ENCODE measurements around the gene OVOL2. TPM values are rescaled to one million over a fixed set of nuclear protein-coding genes. Genes with fewer than 3 reads are reported as not detected.
"Not testable (repeated sequence)": the region's sequence is repeated elsewhere in the genome, so short reads cannot be mapped to it uniquely, and the experiment has no call there.

Gene OVOL2
- polyA plus RNA-seq, 1 of the 3 experiments (the other 2 are of a cell fraction): not detected

GRCh38 chr20:18090044-18090443, 32.3 kb upstream of the OVOL2 start:
- no peaks in the 10 kb centered on the region for H3K36me3 ChIP-seq (replicated peaks in 1 of 2; ENCODE audit: control insufficient read depth in 1 of 2, insufficient read depth in 2 of 2, low read length in 1 of 2)
- no peak overlapping the region for H3K4me2 ChIP-seq
- H3K9me3 ChIP-seq: no peaks in the 10 kb centered on the region
- peaks cover 33% of the 10 kb centered on the region; the same call in 1 of the 2 replicates for H3K27me3 ChIP-seq (ENCODE audit: insufficient read depth)
- no peaks in the 10 kb centered on the region for H3K79me2 ChIP-seq (ENCODE audit: insufficient read depth)
- ChIA-PET CTCF (interaction anchor here (1.1 kb wide), 1 partner anchor 75 kb away, joined by 3 read pairs; no protein-coding TSS in a partner anchor), POLR2A (no interaction called here)
- TF ChIP-seq MAX (IDR thresholded peaks at IDR 0.05; ENCODE audit: low read depth) (no peak), FOXM1 (IDR thresholded peaks at IDR 0.05; ENCODE audit: low read depth) (no peak), TCF12 (IDR thresholded peaks at IDR 0.05) (no peak), USF2 (IDR thresholded peaks at IDR 0.05; ENCODE audit: borderline replicate concordance, low read depth, low read length) (no peak), GATA2 (CRISPR knock-in tag; IDR thresholded peaks at IDR 0.05) (no peak), RAD21 (IDR thresholded peaks at IDR 0.05; ENCODE audit: low read length) (no peak), EP300 (IDR thresholded peaks at IDR 0.05; ENCODE audit: borderline replicate concordance in 1 of 2, low read depth in 1 of 2, low read length in 1 of 2) (no peak), FOXJ3 (CRISPR knock-in tag; IDR thresholded peaks at IDR 0.05) (no peak), JUND (IDR thresholded peaks at IDR 0.05) (no peak), MEF2A (IDR thresholded peaks at IDR 0.05; ENCODE audit: borderline replicate concordance, low read depth) (no peak), CHD2 (IDR thresholded peaks at IDR 0.05; ENCODE audit: low read length, partially characterized antibody) (no peak), YY1 (IDR thresholded peaks at IDR 0.05; ENCODE audit: low read depth) (no peak), EZH2phosphoT487 (IDR thresholded peaks at IDR 0.05; ENCODE audit: borderline replicate concordance, low read depth) (no peak), RCOR1 (IDR thresholded peaks at IDR 0.05; ENCODE audit: low read length) (no peak), CTCF (IDR thresholded peaks at IDR 0.05) (no peak)
- no peaks in the 10 kb centered on the region for H4K20me1 ChIP-seq (ENCODE audit: insufficient read depth)
- DNase-seq: no peak
- H3K9me2 ChIP-seq: no peaks in the 10 kb centered on the region
- H3K9ac ChIP-seq: no peak overlapping the region
- H3K27ac ChIP-seq (ENCODE audit: low read depth in 2 of 2, low read length in 1 of 2): no peak overlapping the region
- no peak overlapping the region for H3K4me3 ChIP-seq (ENCODE audit: low read depth in 2 of 2, low read length in 1 of 2)
- no peaks in the 10 kb centered on the region for H3F3A ChIP-seq (replicated peaks; ENCODE audit: insufficient read depth)
- no peak overlapping the region for H2AFZ ChIP-seq (ENCODE audit: low read depth)
- WGBS (ENCODE audit: low lambda C conversion rate): 4% methylated on average over 3 of the region's 3 CpGs
- no peaks in the 10 kb centered on the region for H3K4me1 ChIP-seq (ENCODE audit: control insufficient read depth in 1 of 2, insufficient read depth in 2 of 2, low read depth in 1 of 2, low read length in 1 of 2)

- H3K27me3 ChIP-seq (ENCODE audit: insufficient read depth): peaks cover 29% of the 10 kb centered on the region; the same call in 1 of the 2 replicates
These were observed 31.1 kb upstream of the OVOL2 start for GRCh38 chr20:18088841-18089240.

GRCh38 chr20:18088298-18088697, 30.6 kb upstream of the OVOL2 start:
- H3K27ac ChIP-seq (ENCODE audit: low read depth in 2 of 2, low read length in 1 of 2); POLR2A ChIA-PET; H3K4me2 ChIP-seq; H3K36me3 ChIP-seq (replicated peaks in 1 of 2; ENCODE audit: control insufficient read depth in 1 of 2, insufficient read depth in 2 of 2, low read length in 1 of 2); H4K20me1 ChIP-seq (ENCODE audit: insufficient read depth); H3K4me3 ChIP-seq (ENCODE audit: low read depth in 2 of 2, low read length in 1 of 2); H2AFZ ChIP-seq (ENCODE audit: low read depth); H3K4me1 ChIP-seq (ENCODE audit: control insufficient read depth in 1 of 2, insufficient read depth in 2 of 2, low read depth in 1 of 2, low read length in 1 of 2); DNase-seq; CTCF ChIA-PET; H3K79me2 ChIP-seq (ENCODE audit: insufficient read depth); H3F3A ChIP-seq (replicated peaks; ENCODE audit: insufficient read depth); H3K9me2 ChIP-seq; H3K9me3 ChIP-seq; H3K9ac ChIP-seq: not testable (repeated sequence)
- peaks cover 24% of the 10 kb centered on the region; the same call in 1 of the 2 replicates for H3K27me3 ChIP-seq (ENCODE audit: insufficient read depth)
- 23% methylated on average over 3 of the region's 3 CpGs for WGBS (ENCODE audit: low lambda C conversion rate)

More at GRCh38 chr20:18088841-18089240, 31.1 kb upstream of the OVOL2 start:
- CTCF ChIA-PET; H2AFZ ChIP-seq (ENCODE audit: low read depth); H3K4me2 ChIP-seq; H3K27ac ChIP-seq (ENCODE audit: low read depth in 2 of 2, low read length in 1 of 2); POLR2A ChIA-PET; H3K4me3 ChIP-seq (ENCODE audit: low read depth in 2 of 2, low read length in 1 of 2); H4K20me1 ChIP-seq (ENCODE audit: insufficient read depth); H3K9me3 ChIP-seq; H3K4me1 ChIP-seq (ENCODE audit: control insufficient read depth in 1 of 2, insufficient read depth in 2 of 2, low read depth in 1 of 2, low read length in 1 of 2); H3K9me2 ChIP-seq; DNase-seq; H3K9ac ChIP-seq; H3K36me3 ChIP-seq (replicated peaks in 1 of 2; ENCODE audit: control insufficient read depth in 1 of 2, insufficient read depth in 2 of 2, low read length in 1 of 2); H3K79me2 ChIP-seq (ENCODE audit: insufficient read depth); H3F3A ChIP-seq (replicated peaks; ENCODE audit: insufficient read depth): not testable (repeated sequence)
- 47% methylated on average over 11 of the region's 11 CpGs for WGBS (ENCODE audit: low lambda C conversion rate)
